AG09319 (cell line): Measurements from ENCODE around the gene C9orf152.
A peak's percentile ranks its signal among the peaks of the same experiment; 100 is the strongest.

Experiments used
- DNase-seq: peaks from one replicate; pipeline ENCODE4 v3.0.0-alpha.2; 2010; ENCODE audit warnings: low read depth; ENCODE audit errors: extremely low read depth
- CTCF ChIP-seq: IDR thresholded peaks from 2 replicates; pipeline ENCODE4 v1.5.1; 2011; ENCODE audit warnings: low read depth, mild to moderate bottlenecking, inconsistent platforms, low read length, moderate library complexity

C9orf152 gene

GRCh38 chr9:110241858-110242321, 33.9 kb upstream of the C9orf152 start:
- DNase-seq: no peak
- TF ChIP-seq CTCF: no peak

GRCh38 chr9:110241260-110241857, 33.4 kb upstream of the C9orf152 start:
- no peak for TF ChIP-seq CTCF
- DNase-seq: no peak

GRCh38 chr9:110240198-110240597, 32.2 kb upstream of the C9orf152 start:
- TF ChIP-seq CTCF: no peak
- no peak for DNase-seq

GRCh38 chr9:110228321-110228720, 20.4 kb upstream of the C9orf152 start:
- no peak for TF ChIP-seq CTCF
- no peak for DNase-seq

GRCh38 chr9:110224583-110224982, 16.6 kb upstream of the C9orf152 start:
- no peak for DNase-seq
- TF ChIP-seq CTCF: no peak

GRCh38 chr9:110220809-110221208, 12.8 kb upstream of the C9orf152 start:
- no peak for DNase-seq
- no peak for TF ChIP-seq CTCF

GRCh38 chr9:110217656-110218099, 9.7 kb upstream of the C9orf152 start:
- TF ChIP-seq CTCF: peak; percentile 67
- no peak for DNase-seq
